ENCODE results near the gene HEATR1.

Gene HEATR1

GRCh38 chr1:236543065-236543669 lies 61.1 kb downstream of the HEATR1 start:
- no peak for DNase-seq (ENCODE audit: low spot score)

- DNase-seq (ENCODE audit: low spot score) = no peak
Observed at GRCh38 chr1:236541710-236542109, 62.6 kb downstream of the HEATR1 start.

- no peak for DNase-seq (ENCODE audit: low spot score)
Observed at GRCh38 chr1:236540813-236541465, 63.4 kb downstream of the HEATR1 start.

- DNase-seq (ENCODE audit: low spot score) = no peak
Observed at GRCh38 chr1:236536540-236536939, 67.8 kb downstream of the HEATR1 start.

GRCh38 chr1:236535662-236536161 lies 68.6 kb downstream of the HEATR1 start:
- DNase-seq (ENCODE audit: low spot score) = no peak

DNA sequence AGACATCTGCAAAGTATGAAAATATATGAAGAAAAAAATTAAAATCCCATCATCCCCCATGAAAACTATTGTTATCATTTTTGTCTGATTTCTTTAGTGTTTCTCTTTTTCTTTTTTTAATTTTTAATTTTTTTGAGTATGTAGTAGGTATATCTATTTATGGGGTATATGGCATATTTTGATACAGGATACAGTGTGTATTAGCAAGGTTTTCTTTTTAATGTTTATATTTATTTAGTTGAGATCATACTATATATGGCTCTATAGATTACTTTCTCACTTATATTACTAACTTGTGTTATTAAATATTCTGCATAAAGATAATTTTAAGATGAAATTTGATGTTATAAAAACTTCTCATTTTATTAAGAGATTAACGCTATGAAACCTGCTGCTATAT lies 69.1 kb downstream of the HEATR1 start:
- DNase-seq (ENCODE audit: low spot score) = no peak

DNA sequence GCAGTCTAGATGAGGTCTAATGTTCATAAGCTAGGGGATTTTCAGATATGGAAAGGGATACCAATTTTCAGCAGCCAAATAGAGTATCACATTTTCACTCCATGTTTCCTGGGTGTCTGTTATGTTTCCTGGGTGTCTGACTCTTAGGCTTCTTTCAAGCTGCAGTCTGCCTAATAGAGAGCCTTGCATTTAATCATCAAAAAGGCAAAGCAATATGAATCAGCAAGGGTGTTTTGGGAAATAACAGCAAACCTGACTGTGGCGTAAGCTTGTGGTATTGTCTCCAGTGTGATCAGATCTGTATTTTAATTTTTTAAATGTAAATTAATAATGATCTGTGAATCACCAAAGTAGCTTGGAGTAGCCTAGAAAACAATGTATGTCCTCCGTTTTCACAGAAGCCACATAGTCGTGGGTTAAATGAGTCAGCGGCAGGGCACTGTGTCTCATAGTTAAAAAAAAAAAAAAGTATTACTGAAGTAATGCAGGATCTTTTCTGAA lies 70.1 kb downstream of the HEATR1 start:
- peak; percentile 46 for DNase-seq (ENCODE audit: low spot score)

DNA sequence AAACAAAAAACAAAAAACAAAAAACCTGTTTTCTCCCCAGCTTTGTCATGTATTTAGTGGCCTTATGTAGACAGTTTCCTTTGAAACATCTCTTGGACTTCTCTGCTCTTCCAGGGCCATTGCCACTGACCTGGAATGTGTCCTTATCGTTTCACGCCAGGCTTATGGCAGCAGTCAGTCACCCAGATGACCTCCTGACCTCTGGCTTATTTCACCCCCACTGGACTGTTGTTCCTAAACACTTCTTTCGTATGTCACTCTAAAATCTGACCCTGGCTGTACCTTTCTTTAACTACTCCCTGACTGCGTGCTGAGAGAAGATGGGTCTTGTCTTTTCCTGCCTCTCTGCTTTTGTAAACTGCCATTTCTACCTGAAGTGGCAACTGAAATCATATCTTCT lies 71.5 kb downstream of the HEATR1 start:
- DNase-seq (ENCODE audit: low spot score) = no peak

DNA sequence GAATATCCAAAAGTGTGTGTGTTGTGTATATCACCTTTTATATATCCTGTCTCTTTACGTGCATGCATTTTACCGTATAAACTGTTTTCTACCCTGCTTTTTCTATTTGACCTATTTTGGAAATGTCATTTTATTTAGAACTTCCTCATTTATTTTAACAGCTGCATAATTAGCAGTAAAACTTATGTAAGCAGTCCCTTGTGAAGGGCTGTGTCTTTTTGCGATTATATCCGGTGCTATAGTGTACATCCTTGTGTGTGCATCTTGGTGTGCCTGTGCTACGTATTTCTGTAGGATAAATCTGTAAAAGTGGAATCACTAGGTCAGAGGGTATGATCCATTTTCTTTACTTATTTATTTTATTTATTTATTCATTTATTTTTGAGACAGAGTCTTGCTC lies 73.4 kb downstream of the HEATR1 start:
- DNase-seq (ENCODE audit: low spot score) = no peak

- no peak for DNase-seq (ENCODE audit: low spot score)
Observed at GRCh38 chr1:236530286-236530685, 74.0 kb downstream of the HEATR1 start.

- no peak for DNase-seq (ENCODE audit: low spot score)
Observed at GRCh38 chr1:236526079-236526478, 78.2 kb downstream of the HEATR1 start.

- no peak for DNase-seq (ENCODE audit: low spot score)
Observed at GRCh38 chr1:236524895-236525184, 79.5 kb downstream of the HEATR1 start.

DNA sequence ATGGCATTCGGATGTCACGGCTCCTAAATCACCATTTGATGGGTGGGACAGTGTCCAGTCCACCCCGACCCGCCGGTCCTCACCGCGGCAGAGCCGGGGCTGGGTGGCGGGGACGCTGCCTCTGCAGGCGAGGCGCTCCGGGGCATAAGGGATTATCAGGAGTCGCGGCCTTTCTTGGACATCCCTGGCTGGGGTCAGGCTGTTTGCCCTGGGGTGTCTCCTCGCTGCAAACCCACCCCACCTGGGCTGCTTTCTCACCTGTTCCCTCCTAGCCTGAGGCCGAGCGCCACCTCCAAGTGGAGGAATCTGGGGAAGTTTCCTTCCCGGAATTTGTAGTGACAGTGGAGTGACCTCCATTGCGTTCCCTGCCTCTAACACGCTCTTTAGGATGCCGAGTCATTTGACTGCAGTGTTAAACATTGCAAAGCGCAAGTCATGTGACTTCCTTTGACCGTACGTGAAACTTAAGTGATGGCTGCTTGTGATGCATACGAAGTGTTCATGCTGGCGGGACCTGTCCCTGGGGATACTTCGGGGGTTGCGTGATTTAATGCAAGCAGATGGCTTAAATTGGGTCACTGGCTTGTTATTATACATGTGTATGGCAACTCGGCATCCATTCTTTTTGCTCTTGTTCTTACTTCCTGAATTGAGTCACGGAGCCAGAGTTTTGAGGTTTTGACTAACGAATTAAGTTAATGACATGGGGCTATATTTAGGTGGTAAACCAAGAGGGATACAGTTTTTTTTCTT lies 80.0 kb downstream of the HEATR1 start:
- DNase-seq (ENCODE audit: low spot score) = peak; percentile 66

DNA sequence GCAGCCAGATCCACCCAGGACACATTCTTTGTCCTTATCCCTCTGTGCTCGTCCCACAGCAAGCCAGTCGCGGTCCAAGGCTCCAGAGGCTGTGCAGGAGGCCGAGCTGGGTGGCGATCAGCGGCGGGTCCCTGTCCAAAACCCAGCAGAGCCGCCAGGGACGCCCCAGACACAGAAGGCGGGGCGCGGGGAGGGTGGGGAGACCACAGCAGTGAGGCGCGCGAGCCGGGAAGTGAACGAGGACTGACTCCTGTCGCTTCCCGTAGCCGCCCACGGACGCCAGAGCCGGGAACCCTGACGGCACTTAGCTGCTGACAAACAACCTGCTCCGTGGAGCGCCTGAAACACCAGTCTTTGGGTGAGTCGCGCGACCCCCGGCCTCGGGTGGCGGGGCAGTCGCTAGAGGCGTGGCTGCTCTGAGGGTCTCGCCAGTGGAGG lies 80.6 kb downstream of the HEATR1 start, which contains the start of gene LGALS8:
LGALS8 (plus strand) TSS at position 279 of the 438 bp plus-strand sequence. CDS start 2,089 bp downstream, outside the sequence.
- DNase-seq (ENCODE audit: low spot score) = peak; percentile 84

DNA sequence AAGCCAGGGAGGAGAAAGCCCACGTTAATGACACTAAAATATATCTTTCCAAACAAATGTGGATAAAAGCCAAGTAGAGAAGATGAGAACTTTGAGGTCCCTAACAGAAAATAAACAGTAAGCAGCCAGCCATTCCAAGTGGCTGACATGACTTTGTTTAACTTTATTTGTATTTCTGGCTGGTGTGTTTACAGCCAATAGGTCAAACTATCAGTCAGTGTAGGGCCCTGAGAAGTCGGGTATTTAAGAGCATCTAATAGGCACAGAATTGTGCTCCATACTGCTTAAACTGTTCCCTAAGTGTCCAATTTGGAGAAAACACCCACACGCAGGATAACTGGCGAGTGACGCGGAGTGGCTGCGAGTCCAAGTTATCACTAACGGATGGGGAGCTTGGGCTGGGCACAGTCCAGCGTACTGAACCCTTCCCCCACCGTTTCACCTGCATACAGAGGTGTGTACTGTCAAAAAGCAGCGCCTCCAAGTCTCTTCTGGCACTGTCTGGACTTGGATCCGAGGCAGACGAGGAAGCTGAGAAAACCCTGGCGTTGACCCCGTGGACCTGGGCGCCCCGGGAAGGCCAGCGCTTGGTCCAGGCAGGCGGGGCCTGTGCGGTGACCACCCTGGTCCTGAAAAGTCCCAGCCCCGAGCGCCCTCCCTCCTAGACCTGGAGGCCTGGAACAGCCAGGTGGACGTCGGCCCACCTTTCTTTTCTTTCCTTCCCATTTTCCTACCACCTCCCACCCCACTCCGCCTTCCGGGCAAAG lies 81.2 kb downstream of the HEATR1 start:
- no peak for DNase-seq (ENCODE audit: low spot score)

GRCh38 chr1:236520445-236521005 lies 83.8 kb downstream of the HEATR1 start:
- DNase-seq (ENCODE audit: low spot score) = no peak

- no peak for DNase-seq (ENCODE audit: low spot score)
Observed at GRCh38 chr1:236518322-236518721, 86.0 kb downstream of the HEATR1 start.

DNA sequence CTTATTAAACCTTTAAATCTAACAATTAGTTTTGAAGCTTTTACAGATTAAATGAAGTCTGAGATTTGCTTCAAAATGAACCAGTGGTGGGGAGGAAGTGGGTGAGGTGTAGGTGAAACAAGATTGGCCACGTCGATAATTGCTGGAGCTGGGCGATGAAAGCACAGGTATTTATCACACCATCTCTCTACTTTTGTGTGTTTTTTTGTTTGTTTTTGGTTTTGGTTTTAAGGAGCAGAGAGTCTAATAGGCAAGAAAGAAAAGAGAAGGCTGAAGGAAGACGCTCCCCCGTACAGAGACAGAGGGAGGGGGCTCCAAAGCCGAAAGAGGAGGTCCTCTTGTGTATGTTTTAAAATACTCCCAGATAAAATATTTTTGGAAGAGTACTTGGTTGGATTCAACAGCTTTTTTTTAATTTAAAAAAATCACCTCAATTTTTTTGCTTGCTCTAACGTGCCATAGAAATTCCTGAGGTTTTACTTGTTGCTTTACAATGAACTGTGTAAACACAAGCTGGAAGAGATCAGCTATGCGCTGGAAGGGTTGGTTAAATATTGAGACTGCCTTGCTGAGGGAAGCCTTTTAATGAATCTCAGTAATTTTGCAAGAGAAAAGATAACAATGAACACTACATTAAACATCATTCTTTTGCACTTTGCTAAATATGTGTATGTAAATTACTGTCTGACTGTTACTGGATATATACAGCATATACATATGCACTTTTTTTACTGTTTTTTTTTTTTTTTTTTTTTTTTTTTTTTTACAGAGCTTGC lies 87.2 kb downstream of the HEATR1 start:
- DNase-seq (ENCODE audit: low spot score) = peak; percentile 62

- no peak for DNase-seq (ENCODE audit: low spot score)
Observed at GRCh38 chr1:236515443-236515958, 88.8 kb downstream of the HEATR1 start.

DNA sequence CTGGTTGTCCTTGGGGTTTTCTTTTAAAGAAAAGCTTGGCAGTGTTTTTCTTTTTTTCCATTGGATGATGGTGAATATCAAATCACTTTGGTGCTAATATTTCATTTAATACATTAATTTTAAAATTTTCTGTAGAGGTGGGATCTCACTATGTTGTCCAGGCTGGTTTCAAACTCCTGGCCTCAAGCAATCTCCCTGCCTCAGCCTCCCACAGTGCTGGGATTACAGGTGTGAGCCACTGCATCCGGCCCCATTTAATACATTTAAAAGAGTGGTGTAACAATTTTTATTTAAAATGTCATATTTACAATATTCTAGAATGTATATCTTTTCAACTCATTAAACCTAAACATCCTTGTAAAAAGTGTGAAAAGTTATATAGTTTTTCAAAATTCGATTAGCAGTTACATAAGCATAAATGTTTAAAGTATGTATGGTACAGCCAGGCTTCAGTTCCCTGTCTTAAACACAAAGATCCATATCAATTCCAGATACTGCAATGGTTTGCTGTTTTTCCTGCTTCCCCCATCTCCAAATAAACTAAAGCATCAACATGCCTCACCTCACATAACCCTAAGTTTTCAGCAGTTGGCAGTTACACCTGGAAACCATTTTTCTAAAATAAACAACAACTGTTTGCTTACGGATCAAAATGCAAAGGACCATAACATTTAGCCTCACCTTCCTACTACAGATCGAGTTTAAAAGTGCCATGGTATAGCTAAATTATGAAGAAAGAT lies 89.4 kb downstream of the HEATR1 start:
- no peak for DNase-seq (ENCODE audit: low spot score)
